Measurements from ENCODE around the gene DMC1. TPM values are rescaled to one million over a fixed set of nuclear protein-coding genes. Genes with fewer than 3 reads are reported as not detected.

Gene DMC1
- total RNA-seq, 1 experiment from 2014 or later, result 0.89 TPM

GRCh38 chr22:38613588-38613987 lies 43.6 kb upstream of the DMC1 start:
- no TSS peak for BruUV-seq (replicated peaks)
- Histone ChIP-seq H3K4me1 (ENCODE audit: control insufficient read depth in 1 of 2, insufficient read depth in 2 of 2, low read length in 2 of 2) (peaks cover 0 to 18% of the 10 kb centered on the region in 2 experiments; a peak in 3 of 4 replicates), H3K9me3 (ENCODE audit: control insufficient read depth in 1 of 2, insufficient read depth in 1 of 2, low read depth in 1 of 2, low read length in 2 of 2) (peaks cover 0 to 3% of the 10 kb centered on the region in 2 experiments; a peak in 1 of 4 replicates), H3K27ac (ENCODE audit: low read depth, low read length) (no peak overlapping the region), H3K36me3 (ENCODE audit: control insufficient read depth in 1 of 2, insufficient read depth in 2 of 2, low read length in 2 of 2) (peaks cover 0 to 2% of the 10 kb centered on the region in 2 experiments; a peak in 1 of 4 replicates), H3K79me2 (ENCODE audit: insufficient read depth, low read length) (no peaks in the 10 kb centered on the region), H3K4me2 (ENCODE audit: low read length) (no peak overlapping the region), H4K20me1 (ENCODE audit: insufficient read depth) (no peaks in the 10 kb centered on the region), H3K9ac (ENCODE audit: low read length) (no peak overlapping the region), H3K27me3 (ENCODE audit: insufficient read depth, low read length) (no peaks in the 10 kb centered on the region), H2AFZ (ENCODE audit: low read depth, low read length, poor library complexity, severe bottlenecking) (no peak overlapping the region), H3K4me3 (replicated peaks in 1 of 2; ENCODE audit: low read depth in 1 of 2, low read length in 2 of 2) (no peak overlapping the region), H3K9me2 (ENCODE audit: insufficient read depth) (no peaks in the 10 kb centered on the region)
- no peak for TF ChIP-seq POLR2AphosphoS5 (IDR thresholded peaks at IDR 0.05; ENCODE audit: low read depth, low read length)
- no peak for TF ChIP-seq CEBPB (IDR thresholded peaks at IDR 0.05; ENCODE audit: low read depth)
- TF ChIP-seq POLR2A (IDR thresholded peaks at IDR 0.05; ENCODE audit: borderline replicate concordance, extremely low read depth, insufficient read depth, insufficient read length), result no peak
- TF ChIP-seq SIN3A (IDR thresholded peaks at IDR 0.05; ENCODE audit: low read depth), result no peak
- TF ChIP-seq MAX (IDR thresholded peaks at IDR 0.05), result no peak
- no peak for TF ChIP-seq FOSL1 (IDR thresholded peaks at IDR 0.05; ENCODE audit: low read depth)
- no peak for TF ChIP-seq CTCF (IDR thresholded peaks at IDR 0.05 in 2 of 3, conservative IDR thresholded peaks at IDR 0.05 in 1 of 3; ENCODE audit: borderline replicate concordance in 1 of 3, insufficient read depth in 1 of 3, low read depth in 2 of 3, low read length in 2 of 3)
- no peak for TF ChIP-seq JUND (IDR thresholded peaks at IDR 0.05)
- TF ChIP-seq EZH2 (IDR thresholded peaks at IDR 0.05), result no peak
- TF ChIP-seq ZNF274 (IDR thresholded peaks at IDR 0.05; ENCODE audit: low read depth, low read length), result no peak
- no peak for TF ChIP-seq ZFX (IDR thresholded peaks at IDR 0.05)
- no peak for TF ChIP-seq TCF7L2 (IDR thresholded peaks at IDR 0.05; ENCODE audit: borderline replicate concordance, extremely low read depth, insufficient read depth, insufficient read length)
- no peak for TF ChIP-seq ELF1 (IDR thresholded peaks at IDR 0.05; ENCODE audit: borderline replicate concordance, low read depth)
- TF ChIP-seq RAD21 (IDR thresholded peaks at IDR 0.05; ENCODE audit: low read depth), result no peak
- no peak for TF ChIP-seq CBX3 (IDR thresholded peaks at IDR 0.05; ENCODE audit: low read depth)
- no peak for TF ChIP-seq ATF3 (IDR thresholded peaks at IDR 0.05)
- TF ChIP-seq SRF (IDR thresholded peaks at IDR 0.05; ENCODE audit: low read depth), result no peak
- intact Hi-C loops (cut with micrococcal nuclease), result no loop called here
- ChIA-PET RAD21 (ENCODE audit: low non-redundant PET in 1 of 2, low total read pairs in 2 of 2, uncharacterized antibody in 2 of 2, unreplicated experiment in 2 of 2) (no interaction called here), CTCF (no interaction called here), POLR2A (no interaction called here)
- ATAC-seq, result no peak
- DNase-seq (ENCODE audit: low read depth, low spot score), result no peak

Measured in HCT116 (cell line).